GM21737 (cell line): ENCODE data around the gene WNT7A.

Source experiments
- ATAC-seq: cut with Tn5 transposase; IDR thresholded peaks from one replicate; pipeline ENCODE4 v1.9.1; 2021; ENCODE audit warnings: mild to moderate bottlenecking, moderate library complexity; ENCODE audit not compliant: unreplicated experiment

Gene WNT7A

GRCh38 chr3:13831386-13831996 lies 48.4 kb downstream of the WNT7A start:
- ATAC-seq, result no peak

DNA sequence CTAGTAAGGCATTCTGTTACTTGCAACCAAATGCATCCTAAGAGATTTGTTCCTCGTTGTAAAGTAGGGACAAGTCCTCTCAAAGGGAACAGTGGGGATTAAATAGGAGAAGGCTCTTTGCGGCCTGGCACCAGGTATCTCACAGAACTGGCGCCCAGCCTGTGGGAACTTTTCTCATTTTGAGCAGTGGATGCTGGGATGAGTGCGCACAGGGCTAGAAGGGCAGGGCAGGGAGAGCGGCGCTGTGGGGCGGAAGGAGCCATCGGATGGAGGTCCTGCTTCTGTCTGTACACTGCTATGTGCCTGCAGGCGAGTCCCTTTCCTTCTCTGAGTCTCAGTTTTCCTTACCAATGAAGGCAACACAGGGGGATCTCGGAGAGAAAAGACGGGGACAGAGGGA lies 50.6 kb downstream of the WNT7A start:
- no peak for ATAC-seq

- ATAC-seq, result no peak
Observed at GRCh38 chr3:13828501-13829265, 51.2 kb downstream of the WNT7A start.

DNA sequence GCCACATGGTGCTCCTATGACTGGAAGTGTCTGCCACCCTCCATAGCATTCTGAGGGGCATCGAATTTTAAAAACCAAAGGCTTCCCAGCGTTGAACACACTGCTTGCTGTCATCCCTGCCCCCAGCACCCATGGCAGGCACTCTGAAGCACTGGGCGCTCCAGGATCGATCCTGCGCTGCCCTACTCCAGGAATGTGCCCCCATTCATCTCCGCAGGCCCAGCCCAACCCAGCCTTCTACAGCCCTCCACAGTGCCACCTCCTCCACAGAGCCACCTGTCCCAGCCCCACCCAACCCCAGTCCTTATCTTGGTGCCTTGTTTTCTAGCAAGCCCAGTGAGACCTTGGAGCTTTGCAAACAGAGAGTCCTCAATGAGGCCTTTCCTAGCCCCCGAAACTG lies 52.2 kb downstream of the WNT7A start:
- ATAC-seq, result no peak

DNA sequence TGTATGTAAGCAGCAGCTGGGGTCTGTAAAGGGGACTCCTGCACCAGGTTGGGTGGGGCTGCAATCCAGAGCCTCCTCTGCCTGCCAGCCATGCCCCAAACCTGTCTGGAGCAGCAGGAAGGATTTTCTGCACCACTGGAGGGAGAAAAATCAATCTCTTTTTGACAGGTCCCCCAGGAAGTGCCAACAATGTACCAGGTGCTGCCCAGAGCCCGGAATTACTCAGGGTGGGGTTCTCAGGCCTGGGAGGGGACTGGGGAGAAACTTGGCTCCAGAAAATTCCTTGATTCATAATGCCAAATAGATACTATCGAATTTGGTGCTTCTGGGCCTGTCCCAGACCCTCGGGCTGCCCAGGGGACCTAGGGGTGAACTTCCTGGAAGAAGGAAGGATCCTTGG lies 52.6 kb downstream of the WNT7A start:
- ATAC-seq, result no peak

- no peak for ATAC-seq
Observed at GRCh38 chr3:13826672-13827071, 53.2 kb downstream of the WNT7A start.

- ATAC-seq, result no peak
Observed at GRCh38 chr3:13825821-13826220, 54.0 kb downstream of the WNT7A start.

GRCh38 chr3:13825311-13825579 lies 54.6 kb downstream of the WNT7A start:
- ATAC-seq, result no peak

DNA sequence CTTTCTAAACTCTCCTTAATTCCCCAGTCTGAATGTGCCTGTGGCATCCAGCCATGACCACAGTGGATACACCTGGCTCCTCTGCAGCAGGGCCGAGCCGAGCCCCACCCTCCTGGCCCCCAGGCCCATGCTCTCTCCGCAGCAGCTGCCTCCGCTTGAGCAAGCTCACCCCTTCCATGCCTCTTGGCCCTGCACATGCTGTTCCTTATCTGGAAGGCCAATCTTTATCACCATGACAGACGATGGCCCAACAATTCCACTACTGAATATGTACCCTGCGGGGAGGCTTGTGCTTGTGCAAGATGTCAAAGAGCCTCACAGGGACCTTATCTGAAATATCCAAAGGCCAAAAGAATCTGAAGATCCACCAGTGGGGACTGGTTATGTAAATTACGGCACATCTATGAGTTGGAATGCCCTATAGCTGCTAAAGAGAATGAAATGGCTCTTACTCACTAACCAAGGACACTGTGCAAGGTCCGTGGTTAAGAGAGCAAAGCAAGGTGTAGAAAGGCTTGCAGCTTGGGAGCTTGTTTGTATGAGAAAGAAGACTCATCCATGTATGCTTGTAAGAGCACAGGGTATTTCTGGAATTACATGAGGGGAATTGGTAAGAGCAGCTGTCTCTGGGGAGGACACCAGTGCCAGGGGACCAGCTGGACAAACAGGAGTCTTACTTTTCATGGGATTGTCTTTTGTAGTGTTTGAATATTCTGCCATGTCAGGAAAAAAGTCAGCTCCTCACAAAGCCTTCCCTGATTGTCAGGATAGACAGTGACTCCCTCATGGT lies 55.2 kb downstream of the WNT7A start:
- ATAC-seq, result no peak

DNA sequence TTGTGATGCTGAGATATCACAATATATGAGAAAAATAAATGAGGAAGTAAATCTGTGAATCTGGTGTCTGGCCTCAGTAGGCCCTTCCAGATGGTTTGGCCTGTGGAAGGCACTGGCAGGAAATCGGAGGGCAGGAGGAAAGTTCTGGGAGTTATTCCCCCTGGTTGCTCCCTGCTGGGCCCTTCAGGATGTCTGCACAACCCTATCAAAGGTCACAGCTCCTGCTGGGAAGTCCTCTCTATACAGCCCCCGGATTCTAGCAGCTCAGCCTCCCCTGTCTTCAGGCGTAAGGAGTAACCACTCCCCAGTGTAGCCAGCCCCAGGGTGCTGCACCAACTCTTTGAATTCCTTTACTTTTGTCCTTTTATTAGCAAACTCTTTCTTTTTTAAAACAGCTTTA lies 56.2 kb downstream of the WNT7A start:
- ATAC-seq, result no peak

GRCh38 chr3:13822871-13823585 lies 56.8 kb downstream of the WNT7A start:
- ATAC-seq, result no peak

DNA sequence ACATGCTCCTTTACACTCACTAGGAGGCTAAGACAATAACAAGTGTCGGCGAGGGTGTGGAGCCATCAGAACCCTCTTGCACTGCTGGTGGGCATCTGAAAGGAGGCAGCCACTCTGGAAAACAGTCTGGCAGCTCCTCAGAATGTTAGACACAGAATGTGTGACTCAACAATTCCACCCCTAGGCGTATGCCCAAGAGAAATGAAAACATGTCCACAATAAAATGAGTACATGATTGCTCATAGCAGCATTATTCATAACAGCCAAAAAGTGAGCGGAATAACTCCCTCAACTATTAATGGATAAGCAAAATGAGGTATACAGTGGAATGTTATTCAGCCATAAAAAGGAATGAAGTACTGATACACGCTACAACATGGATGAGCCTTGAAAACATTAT lies 57.8 kb downstream of the WNT7A start:
- ATAC-seq, result no peak

- no peak for ATAC-seq
Observed at GRCh38 chr3:13821126-13821525, 58.7 kb downstream of the WNT7A start.

GRCh38 chr3:13818919-13819318 lies 61.0 kb downstream of the WNT7A start:
- ATAC-seq, result no peak

GRCh38 chr3:13815088-13815683 lies 64.7 kb downstream of the WNT7A start:
- no peak for ATAC-seq

GRCh38 chr3:13812034-13812471 lies 67.8 kb downstream of the WNT7A start:
- no peak for ATAC-seq

- no peak for ATAC-seq
Observed at GRCh38 chr3:13811614-13812013, 68.3 kb downstream of the WNT7A start.

DNA sequence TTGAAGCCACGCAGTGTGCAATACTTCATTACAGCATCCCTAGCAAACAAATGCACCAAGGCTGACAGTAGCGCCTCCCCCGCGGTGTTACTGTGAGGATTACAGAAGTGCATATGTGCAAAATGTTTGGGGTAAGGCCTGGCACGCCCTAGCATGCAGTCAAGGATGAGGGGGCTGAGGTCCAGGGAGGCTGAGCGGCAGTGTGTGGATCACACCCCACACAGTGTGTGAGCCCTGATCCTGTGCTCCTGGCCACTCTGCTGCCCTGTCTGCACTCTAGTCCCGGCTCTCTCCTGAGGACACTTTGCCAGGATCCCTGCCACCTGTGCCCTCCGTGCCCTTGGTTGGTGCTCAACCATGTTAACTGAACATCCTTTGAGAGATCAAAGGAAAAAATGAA lies 71.3 kb downstream of the WNT7A start:
- ATAC-seq, result no peak

- no peak for ATAC-seq
Observed at GRCh38 chr3:13801361-13802204, 78.3 kb downstream of the WNT7A start.

- ATAC-seq, result no peak
Observed at GRCh38 chr3:13800064-13800463, 79.8 kb downstream of the WNT7A start.
